A673 (cell line): ENCODE results near the gene WWTR1.

Source experiments
- EZH2 ChIP-seq: fragments of 200-600 bp; sonication (generic); IDR thresholded peaks from 2 replicates; pipeline ENCODE4 v1.6.1; 2017; ENCODE audit warnings: borderline replicate concordance, low read depth, mild to moderate bottlenecking, mixed read lengths, antibody characterized with exemption, low read length; ENCODE audit not compliant: poor library complexity, severe bottlenecking
- TF ChIP-seq, protein P1 (sequence below): fragments of 300-800, 200-600 bp; sonication (generic); conservative IDR thresholded peaks from 2 replicates; pipeline ENCODE4 v1.5.1; 2017; ENCODE audit warnings: low read depth, mild to moderate bottlenecking, antibody characterized with exemption, low read length, moderate library complexity, mixed read lengths

- TF ChIP-seq, protein P1, sequence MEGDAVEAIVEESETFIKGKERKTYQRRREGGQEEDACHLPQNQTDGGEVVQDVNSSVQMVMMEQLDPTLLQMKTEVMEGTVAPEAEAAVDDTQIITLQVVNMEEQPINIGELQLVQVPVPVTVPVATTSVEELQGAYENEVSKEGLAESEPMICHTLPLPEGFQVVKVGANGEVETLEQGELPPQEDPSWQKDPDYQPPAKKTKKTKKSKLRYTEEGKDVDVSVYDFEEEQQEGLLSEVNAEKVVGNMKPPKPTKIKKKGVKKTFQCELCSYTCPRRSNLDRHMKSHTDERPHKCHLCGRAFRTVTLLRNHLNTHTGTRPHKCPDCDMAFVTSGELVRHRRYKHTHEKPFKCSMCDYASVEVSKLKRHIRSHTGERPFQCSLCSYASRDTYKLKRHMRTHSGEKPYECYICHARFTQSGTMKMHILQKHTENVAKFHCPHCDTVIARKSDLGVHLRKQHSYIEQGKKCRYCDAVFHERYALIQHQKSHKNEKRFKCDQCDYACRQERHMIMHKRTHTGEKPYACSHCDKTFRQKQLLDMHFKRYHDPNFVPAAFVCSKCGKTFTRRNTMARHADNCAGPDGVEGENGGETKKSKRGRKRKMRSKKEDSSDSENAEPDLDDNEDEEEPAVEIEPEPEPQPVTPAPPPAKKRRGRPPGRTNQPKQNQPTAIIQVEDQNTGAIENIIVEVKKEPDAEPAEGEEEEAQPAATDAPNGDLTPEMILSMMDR = no peak
- no peak for TF ChIP-seq EZH2
These were observed 119.5 kb downstream of the WWTR1 start for GRCh38 chr3:149538371-149538770.
